HPDE6-E6E7 (cell line): ENCODE measurements around the gene UGT1A9.

Source experiments
- DNase-seq: peaks from one replicate; pipeline ENCODE4 v3.0.0; 2011; ENCODE audit warnings: missing footprints; ENCODE audit errors: extremely low spot score

The UGT1A9 gene

DNA sequence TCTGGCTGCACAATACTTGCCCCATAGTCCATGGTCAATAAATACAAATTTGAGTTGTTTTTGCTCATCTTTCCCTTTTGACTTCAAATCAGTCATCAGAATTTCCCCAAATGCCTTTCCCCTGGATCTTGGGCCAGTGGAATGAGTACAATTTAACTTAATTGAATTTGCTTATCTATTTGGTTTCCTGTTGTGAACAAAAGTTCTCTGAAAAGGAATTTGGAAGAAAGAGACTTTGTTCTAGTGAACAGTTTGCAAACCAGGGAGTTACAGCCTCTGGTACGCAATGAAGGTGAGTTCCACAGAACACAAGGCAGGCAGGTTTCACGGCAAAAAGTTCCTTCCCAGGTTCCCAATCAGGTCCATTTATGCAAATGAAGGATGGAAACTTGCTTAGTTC, 87.2 kb downstream of the UGT1A9 start:
- DNase-seq, result no peak

GRCh38 chr2:233760043-233760442, 88.3 kb downstream of the UGT1A9 start, which contains the start of gene UGT1A1:
UGT1A1 (plus strand) TSS chr2:233760270; CDS start chr2:233760288, 18 bp downstream.
- DNase-seq, result no peak

DNA sequence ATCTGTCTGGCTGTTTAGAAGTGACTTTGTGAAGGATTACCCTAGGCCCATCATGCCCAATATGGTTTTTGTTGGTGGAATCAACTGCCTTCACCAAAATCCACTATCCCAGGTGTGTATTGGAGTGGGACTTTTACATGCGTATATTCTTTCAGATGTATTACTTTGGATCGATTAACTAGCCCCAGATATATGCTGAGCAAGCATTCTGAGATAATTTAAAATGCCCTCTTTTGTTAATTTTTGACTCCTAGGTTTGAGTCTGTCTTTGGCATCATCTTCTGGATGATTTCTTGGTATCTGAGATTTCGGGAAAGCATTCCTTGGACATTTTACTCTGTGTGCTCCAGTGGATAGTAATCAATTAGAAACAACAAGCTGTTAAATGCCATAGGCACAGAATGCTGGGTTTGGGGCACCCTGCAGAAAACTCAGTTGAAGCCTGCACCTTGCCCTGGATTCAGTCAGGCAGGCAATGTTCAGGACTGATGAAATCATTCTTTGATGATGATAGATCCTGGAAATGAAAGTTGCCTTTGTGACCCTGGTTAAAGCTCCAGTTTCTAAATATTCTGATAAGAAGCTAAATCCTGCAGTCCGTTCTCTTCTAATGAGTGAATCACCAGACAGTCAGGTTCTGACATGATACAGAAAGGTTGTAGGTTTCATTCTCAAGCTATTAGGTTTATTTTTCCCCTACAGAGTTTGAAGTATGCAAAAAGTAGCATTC, 89.5 kb downstream of the UGT1A9 start:
- DNase-seq, result peak; percentile 70

DNA sequence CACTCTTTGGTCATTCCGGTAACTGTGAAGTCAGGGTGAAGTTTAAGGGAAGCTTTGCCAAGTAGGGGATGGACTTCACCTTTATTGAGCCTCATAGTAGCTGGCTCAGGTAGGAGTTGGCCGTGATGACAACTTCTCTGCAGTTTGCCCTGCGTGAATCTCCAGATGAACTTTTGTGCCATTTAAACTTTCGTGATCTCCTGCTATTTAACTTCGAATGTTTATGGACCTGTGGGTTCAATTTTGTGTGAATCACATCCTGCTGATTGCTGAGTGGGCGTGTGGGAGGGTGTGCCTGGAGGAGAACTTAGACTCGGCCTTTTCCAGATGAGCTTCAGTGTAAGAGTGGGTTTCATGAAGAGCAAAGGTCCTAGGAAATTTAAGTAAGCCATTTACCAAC, 92.6 kb downstream of the UGT1A9 start:
- no peak for DNase-seq

- DNase-seq, result no peak
Observed at GRCh38 chr2:233764761-233765160, 93.1 kb downstream of the UGT1A9 start.

DNA sequence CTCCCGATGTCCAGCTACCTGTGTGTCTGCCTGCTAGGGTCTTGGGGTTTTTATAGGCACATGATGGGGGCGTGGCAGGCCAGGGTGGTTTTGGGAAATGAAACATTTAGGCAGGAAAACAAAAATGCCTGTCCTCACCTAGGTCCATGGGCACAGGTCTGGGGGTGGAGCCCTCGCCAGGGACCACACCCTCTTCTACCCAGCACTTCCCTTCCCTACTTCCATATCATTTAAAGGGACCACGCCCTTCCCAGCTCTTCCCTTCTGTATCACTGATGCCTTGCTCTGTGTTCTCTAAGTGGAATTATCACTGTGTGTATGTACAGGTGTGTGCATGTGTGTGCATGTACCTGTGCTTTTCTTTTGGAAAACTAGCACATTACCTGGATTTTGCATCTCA, 94.7 kb downstream of the UGT1A9 start:
- no peak for DNase-seq

DNA sequence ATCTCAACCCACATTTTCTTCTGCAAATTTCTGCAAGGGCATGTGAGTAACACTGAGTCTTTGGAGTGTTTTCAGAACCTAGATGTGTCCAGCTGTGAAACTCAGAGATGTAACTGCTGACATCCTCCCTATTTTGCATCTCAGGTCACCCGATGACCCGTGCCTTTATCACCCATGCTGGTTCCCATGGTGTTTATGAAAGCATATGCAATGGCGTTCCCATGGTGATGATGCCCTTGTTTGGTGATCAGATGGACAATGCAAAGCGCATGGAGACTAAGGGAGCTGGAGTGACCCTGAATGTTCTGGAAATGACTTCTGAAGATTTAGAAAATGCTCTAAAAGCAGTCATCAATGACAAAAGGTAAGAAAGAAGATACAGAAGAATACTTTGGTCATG, 96.4 kb downstream of the UGT1A9 start:
- no peak for DNase-seq

GRCh38 chr2:233769260-233769659, 97.6 kb downstream of the UGT1A9 start:
- no peak for DNase-seq

DNA sequence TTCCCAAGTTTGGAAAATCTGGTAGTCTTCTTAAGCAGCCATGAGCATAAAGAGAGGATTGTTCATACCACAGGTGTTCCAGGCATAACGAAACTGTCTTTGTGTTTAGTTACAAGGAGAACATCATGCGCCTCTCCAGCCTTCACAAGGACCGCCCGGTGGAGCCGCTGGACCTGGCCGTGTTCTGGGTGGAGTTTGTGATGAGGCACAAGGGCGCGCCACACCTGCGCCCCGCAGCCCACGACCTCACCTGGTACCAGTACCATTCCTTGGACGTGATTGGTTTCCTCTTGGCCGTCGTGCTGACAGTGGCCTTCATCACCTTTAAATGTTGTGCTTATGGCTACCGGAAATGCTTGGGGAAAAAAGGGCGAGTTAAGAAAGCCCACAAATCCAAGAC, 100.5 kb downstream of the UGT1A9 start:
- no peak for DNase-seq

DNA sequence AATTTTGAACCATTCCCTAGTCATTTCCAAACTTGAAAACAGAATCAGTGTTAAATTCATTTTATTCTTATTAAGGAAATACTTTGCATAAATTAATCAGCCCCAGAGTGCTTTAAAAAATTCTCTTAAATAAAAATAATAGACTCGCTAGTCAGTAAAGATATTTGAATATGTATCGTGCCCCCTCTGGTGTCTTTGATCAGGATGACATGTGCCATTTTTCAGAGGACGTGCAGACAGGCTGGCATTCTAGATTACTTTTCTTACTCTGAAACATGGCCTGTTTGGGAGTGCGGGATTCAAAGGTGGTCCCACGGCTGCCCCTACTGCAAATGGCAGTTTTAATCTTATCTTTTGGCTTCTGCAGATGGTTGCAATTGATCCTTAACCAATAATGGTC, 100.9 kb downstream of the UGT1A9 start:
- no peak for DNase-seq

- no peak for DNase-seq
Observed at GRCh38 chr2:233773854-233774253, 102.2 kb downstream of the UGT1A9 start.

DNA sequence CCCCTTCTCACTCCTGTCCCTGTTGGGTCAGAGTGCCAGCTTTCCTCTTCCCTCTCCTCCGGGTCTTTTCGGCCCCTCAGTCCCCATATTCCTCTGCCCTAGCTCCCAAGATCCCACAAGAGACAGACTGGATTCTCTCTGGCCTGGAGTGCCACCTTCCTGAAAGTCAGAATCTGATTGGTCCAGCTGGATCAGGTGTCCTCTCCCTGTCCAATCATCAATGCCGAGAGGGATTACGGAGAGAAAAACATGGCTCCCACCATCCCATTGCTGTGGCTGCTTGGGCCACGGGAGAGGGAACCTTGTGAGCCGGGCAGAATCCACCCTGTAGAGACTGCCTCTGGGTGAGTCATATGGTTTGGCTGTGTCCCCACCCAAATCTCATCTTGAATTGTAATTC, 103.7 kb downstream of the UGT1A9 start:
- DNase-seq, result no peak

- DNase-seq, result no peak
Observed at GRCh38 chr2:233778030-233778429, 106.3 kb downstream of the UGT1A9 start, which contains the start of gene MROH2A. MROH2A (plus strand) TSS chr2:233778330; CDS start chr2:233779359, 1,029 bp downstream.

DNA sequence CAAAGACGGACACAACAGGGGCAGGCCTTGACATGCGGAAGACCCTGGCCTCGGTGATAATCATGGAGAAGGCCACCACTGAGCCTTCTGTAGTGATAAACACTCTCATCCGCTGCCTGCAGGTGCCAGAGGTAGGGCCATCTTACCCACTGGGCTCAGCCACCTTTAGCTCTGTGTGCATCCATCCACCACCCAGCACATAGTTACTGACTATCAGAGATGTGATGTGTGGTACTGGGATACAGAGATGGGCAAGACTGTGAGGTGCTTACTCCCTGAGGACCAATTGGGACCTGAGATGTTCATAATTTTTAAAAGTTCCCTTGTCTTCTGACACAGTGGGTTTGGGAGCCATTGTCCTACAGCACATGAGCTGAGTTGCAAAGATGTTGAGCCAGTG, 108.0 kb downstream of the UGT1A9 start:
- DNase-seq, result no peak

- DNase-seq, result no peak
Observed at GRCh38 chr2:233780771-233781170, 109.1 kb downstream of the UGT1A9 start.

DNA sequence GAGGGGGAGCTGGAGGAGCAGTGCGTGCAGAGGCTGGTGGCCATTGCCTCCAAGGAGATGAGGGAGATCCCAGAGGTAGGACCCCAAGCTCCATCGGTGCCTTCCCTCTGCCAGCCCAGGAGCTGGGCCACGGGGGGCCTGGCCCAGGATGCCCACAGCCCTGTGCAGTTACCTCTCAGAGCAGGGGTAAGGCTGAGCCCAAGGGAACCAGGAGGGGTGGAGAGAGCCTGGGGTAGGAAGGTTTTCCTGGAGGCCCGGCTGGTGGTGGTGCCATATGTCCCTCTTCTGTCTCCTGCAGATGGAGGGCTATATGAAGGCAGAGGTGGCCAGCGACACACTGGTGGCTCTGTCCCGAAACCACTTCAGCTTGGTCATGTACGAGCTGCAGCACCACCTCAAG, 117.9 kb downstream of the UGT1A9 start:
- DNase-seq, result no peak

DNA sequence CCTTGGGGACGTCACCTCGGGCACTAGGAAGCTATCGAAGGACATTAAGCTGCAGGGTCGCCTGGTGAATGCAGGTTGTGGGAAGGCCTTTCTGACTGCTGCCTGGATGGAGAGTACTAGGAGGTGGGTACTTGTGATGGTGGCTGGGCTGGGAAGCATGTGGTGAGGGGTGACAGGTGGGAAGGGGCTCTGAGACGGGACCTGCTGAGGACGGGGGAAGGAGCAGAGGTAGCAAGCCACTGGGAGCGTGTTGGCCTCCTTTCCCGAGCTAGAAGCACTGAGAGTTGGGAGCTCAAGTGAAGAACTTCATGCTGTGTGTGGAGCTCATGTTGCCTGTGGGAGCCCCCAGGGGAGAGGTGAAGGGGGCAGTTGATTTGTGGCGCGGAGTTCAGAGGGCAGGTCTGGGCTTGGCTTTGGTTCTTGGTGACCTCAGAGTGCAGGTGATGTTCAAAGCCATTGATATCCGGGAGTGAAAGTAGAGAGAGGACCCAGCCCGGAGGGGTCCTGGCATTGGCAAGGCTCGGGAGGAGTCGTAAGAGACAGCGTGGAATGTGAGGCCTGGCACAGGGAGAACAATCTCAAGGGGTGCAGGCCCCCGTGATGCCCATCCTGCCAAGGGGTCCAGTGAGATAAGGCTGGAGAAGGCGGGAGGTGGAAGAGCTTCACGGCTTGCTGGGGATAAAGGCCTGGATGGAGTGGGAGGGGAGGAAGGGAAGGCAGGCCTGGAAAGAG, 119.6 kb downstream of the UGT1A9 start:
- DNase-seq, result no peak

GRCh38 chr2:233791883-233792329, 120.2 kb downstream of the UGT1A9 start:
- DNase-seq, result no peak

DNA sequence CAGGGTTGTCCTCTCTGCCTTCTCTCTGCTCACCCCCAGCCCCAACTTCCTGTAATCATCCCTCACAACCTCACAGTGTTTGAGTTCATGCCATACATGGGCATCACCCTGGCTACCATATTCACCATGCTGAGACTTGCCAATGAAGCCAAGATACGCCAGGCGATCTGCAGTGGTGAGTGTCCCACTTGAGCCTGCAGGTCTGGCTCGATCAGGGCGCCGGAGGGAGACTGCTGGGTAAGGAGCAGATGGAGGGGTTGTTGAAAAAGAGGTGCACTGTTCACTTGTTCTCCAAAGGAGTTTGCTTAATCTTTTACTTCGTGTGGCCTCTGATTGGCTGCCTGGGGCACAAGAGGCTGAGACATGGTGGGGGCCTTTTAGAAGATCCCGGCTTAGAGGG, 121.0 kb downstream of the UGT1A9 start:
- DNase-seq, result no peak

- no peak for DNase-seq
Observed at GRCh38 chr2:233793465-233794127, 121.9 kb downstream of the UGT1A9 start.

DNA sequence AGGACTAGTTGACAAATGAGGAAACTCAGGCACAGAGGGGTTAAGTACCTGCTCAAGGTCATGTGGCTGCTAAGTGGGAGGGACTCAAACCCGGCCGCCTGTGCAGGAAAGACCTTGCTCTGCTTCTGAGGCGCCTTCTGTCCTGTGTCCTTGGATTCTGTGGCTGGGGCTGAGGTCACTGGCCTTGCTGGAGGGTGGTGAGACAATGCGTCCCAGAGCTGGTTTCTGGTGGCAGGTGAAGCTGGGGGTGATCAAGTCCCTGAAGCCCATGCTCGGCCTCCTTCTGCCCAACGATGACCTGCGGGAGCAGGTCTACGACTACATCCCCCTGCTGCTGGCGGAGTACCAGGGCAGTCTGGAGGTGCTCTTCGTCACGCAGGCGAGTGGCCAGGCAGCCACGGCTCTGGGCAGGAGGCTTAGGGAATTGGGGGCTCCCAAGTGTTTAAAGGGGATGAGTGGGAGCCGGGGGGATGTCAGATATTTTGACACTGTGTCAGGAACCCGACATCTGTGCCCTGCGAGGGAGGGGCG, 122.5 kb downstream of the UGT1A9 start:
- DNase-seq, result no peak

- no peak for DNase-seq
Observed at GRCh38 chr2:233795735-233796171, 124.1 kb downstream of the UGT1A9 start.
